ENCODE results near the gene PLCH1.

The PLCH1 gene

DNA sequence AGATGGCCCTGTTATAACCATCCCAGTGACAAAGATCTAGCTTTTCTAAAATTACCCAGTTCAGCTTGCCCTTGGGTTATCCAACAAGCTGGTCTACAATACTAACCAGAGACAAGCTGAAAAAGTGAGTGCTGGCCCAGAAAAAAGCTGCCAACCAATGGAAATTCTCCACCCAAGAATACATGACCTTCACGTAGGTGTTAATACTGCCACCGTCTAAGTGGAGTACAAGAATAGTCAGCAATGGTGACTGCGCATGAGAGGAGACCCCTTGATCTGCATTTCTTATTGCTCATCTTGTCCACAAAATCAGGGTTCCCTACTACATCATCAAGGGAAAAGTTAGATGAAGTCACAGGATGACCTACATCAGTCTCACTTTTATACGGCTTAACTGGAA is 15.8 kb upstream of the PLCH1 start:
- ATAC-seq (replicated peaks; ENCODE audit: extremely low read depth, poor library complexity, severe bottlenecking) (no peak), DNase-seq (ENCODE audit: low spot score in 2 of 2) (no peak)
- H3K4me3 Mint-ChIP-seq = no peak overlapping the region
- H3K9me3 Mint-ChIP-seq = no peaks in the 10 kb centered on the region
- H3K4me1 Mint-ChIP-seq = no peaks in the 10 kb centered on the region
- no peak overlapping the region for H3K27ac Mint-ChIP-seq (ENCODE audit: low read depth)
- H3K27me3 Mint-ChIP-seq = no peaks in the 10 kb centered on the region
- peaks cover 3% of the 10 kb centered on the region for H3K36me3 Mint-ChIP-seq (ENCODE audit: insufficient read depth)

DNA sequence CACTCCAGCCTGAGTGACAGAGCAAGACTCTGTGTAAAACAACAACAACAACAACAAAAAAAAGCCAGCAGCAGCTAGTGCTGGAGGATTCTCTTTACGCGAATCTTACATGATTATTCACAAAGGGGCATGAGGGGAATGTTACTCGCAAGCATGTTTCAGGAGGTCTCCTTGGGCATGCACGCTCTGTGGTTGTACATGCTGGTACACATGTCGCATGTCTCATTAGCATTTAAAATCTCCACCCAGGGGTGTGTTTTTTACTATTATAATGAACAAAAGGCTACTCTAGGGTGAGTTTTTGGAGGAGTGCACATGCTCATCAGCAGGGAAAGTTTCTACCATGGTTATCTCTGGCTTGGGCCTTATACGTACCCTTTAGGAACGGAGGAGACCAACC is 12.7 kb upstream of the PLCH1 start:
- ATAC-seq (replicated peaks; ENCODE audit: extremely low read depth, poor library complexity, severe bottlenecking) (no peak), DNase-seq (ENCODE audit: low spot score in 2 of 2) (no peak)
- Mint-ChIP-seq H3K4me3 (no peak overlapping the region), H3K36me3 (ENCODE audit: insufficient read depth) (peaks cover 2% of the 10 kb centered on the region), H3K27ac (ENCODE audit: low read depth) (no peak overlapping the region), H3K9me3 (no peaks in the 10 kb centered on the region), H3K27me3 (no peaks in the 10 kb centered on the region), H3K4me1 (no peaks in the 10 kb centered on the region)

DNA sequence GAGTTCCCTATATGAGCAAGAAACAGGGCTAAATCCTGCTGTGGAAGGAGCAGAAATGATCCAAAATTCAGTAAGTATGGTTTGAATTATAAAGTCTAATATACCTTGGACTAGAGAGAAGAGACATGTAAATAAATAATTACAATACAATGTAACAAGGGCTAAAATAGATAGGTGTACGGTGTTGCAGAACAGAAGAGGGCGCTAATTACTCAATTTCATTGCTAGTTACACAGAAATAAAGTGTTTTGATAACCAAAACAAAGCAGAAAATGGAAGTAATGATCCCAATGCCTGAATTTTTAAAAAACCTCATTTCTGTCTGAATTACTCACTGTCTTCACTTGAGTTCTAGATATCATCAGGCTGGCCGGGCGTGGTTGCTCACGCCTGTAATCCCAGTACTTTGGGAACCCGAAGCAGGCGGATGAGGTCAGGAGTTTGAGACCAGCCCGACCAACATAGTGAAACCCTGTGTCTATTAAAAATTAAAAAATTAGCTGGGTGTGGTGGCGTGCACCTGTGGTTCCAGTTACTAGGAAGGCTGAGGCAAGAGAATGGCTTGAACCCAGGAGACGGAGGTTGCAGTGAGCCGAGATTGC is 8.3 kb upstream of the PLCH1 start:
- ATAC-seq (replicated peaks; ENCODE audit: extremely low read depth, poor library complexity, severe bottlenecking) (no peak), DNase-seq (ENCODE audit: low spot score in 2 of 2) (no peak)
- Mint-ChIP-seq H3K27me3 (peaks cover 9% of the 10 kb centered on the region), H3K4me3 (no peak overlapping the region), H3K36me3 (ENCODE audit: insufficient read depth) (no peaks in the 10 kb centered on the region), H3K9me3 (no peaks in the 10 kb centered on the region), H3K27ac (ENCODE audit: low read depth) (no peak overlapping the region), H3K4me1 (no peaks in the 10 kb centered on the region)

DNA sequence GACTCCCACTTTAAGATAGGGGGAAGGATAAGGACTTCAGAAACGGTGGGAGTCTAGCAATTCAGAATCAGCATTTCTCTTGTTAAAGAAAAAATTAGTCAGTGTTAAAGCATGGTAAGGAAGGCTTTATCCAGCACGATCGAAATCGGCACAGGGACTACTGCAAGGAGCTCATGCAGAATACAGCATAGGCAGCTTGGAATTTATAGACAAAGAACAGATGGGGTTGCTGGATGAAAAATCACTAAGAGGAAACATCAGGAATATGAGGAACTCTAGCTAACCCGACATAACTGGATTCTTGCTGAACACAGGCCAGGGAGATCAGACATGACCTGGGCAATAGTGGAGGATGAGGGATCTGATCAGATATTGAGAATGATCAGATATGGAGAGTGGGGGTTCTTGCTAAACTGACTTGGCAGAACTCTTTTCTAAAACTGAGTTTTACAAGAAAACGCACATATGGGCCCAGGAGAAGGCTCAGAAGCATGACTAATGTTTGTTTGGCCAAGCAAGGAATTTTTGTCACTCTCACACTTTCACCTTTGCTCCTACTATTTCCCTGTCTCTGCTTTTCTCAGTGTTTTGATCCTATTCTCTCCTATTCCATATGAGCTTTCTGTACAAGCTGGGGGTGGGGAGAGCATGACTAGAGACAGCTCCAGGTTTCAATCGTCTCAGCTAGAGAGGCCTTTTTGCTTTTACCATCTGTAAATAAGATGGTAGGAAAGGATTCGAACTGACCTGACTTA is 3.9 kb upstream of the PLCH1 start:
- peaks cover 14% of the 10 kb centered on the region for H3K4me1 Mint-ChIP-seq

DNA sequence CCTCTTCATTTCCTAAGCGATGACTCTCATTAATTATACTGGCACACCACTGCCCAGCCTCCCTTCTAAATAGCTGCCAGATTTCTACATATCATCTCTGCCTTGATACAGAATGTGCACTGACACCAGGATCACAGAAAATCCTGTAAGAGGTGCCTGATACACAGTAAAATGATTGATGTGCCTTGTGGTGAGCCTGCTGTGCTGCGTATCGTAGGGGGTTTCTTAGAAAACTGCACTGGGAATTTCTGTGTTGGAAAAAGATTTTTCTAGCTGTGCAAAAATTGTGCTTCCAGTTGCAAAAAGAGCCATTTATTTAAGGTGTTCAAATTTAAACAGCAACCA is 3.0 kb upstream of the PLCH1 start:
- no peak for ATAC-seq (replicated peaks; ENCODE audit: extremely low read depth, poor library complexity, severe bottlenecking)
- no peak for DNase-seq (ENCODE audit: low spot score in 2 of 2)
- Mint-ChIP-seq H3K4me1 (peaks cover 17% of the 10 kb centered on the region), H3K4me3 (no peak overlapping the region), H3K27ac (ENCODE audit: low read depth) (no peak overlapping the region), H3K9me3 (no peaks in the 10 kb centered on the region), H3K27me3 (peaks cover 49% of the 10 kb centered on the region), H3K36me3 (ENCODE audit: insufficient read depth) (peaks cover 7% of the 10 kb centered on the region)

More for the DNA sequence above, 3.9 kb upstream of the PLCH1 start:
- Mint-ChIP-seq H3K36me3 (ENCODE audit: insufficient read depth) (peaks cover 5% of the 10 kb centered on the region), H3K27me3 (peaks cover 40% of the 10 kb centered on the region), H3K9me3 (no peaks in the 10 kb centered on the region), H3K4me3 (no peak overlapping the region), H3K27ac (ENCODE audit: low read depth) (no peak overlapping the region)
- DNase-seq (ENCODE audit: low spot score in 2 of 2) (no peak), ATAC-seq (replicated peaks; ENCODE audit: extremely low read depth, poor library complexity, severe bottlenecking) (no peak)

DNA sequence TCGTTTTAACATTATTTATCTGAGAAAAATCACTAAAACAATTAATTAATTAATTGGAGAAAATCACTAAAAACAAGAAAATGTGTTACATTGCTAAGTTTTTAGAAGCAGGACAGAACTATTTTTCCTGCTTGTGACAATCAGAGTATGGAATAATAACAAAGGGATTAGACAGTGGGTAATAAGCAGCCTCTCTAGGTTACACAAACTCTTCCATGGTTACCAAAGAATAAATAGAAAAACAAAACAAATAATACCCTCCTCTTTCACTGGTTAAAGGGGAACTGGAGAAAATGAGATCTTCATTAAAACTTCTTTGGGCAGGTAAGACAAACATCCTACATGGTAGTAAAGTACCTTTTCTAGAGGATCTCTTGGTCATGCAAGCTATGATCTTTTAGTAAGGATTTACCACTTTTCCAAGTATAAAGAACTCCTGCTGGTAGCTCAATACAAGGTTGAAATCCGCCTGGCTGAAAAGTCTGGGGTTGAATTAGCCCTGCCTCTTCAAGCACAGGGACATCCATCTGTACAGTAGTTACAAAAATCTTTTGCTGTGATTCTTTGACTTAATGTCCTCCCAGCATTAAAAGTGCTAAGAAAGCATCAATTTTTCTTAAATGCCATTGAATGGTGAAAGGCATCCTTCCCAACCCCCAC is 2.5 kb upstream of the PLCH1 start:
- DNase-seq (ENCODE audit: low spot score in 2 of 2) (no peak), ATAC-seq (replicated peaks; ENCODE audit: extremely low read depth, poor library complexity, severe bottlenecking) (no peak)

DNA sequence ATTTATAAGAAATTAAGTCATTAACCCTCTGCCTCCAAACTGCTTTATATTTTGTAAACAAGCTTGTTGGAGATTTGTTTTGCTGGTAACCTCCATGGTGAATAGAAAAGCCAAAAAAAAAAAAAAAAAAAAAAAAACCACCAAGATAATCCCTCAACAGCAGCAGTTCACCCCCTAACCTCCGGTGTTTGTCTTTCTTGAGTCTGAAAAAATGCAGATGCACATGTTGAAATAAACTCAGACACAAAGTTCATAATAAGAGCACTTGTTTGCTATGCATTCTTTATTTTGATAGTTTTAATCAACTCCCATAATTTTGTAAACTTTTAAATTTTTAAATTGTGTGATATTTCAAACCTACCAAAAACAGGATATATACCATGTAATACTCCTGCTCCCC is 1.8 kb upstream of the PLCH1 start:
- no peak for DNase-seq (ENCODE audit: low spot score in 2 of 2)
- Mint-ChIP-seq H3K36me3 (ENCODE audit: insufficient read depth) (peaks cover 7% of the 10 kb centered on the region), H3K27ac (ENCODE audit: low read depth) (no peak overlapping the region), H3K4me3 (no peak overlapping the region), H3K27me3 (peaks cover 61% of the 10 kb centered on the region), H3K9me3 (no peaks in the 10 kb centered on the region), H3K4me1 (peaks cover 17% of the 10 kb centered on the region)
- no peak for ATAC-seq (replicated peaks; ENCODE audit: extremely low read depth, poor library complexity, severe bottlenecking)

More for the DNA sequence above, 2.5 kb upstream of the PLCH1 start:
- Mint-ChIP-seq H3K36me3 (ENCODE audit: insufficient read depth) (peaks cover 7% of the 10 kb centered on the region), H3K27ac (ENCODE audit: low read depth) (no peak overlapping the region), H3K4me1 (peaks cover 17% of the 10 kb centered on the region), H3K9me3 (no peaks in the 10 kb centered on the region), H3K27me3 (peaks cover 54% of the 10 kb centered on the region), H3K4me3 (no peak overlapping the region)

DNA sequence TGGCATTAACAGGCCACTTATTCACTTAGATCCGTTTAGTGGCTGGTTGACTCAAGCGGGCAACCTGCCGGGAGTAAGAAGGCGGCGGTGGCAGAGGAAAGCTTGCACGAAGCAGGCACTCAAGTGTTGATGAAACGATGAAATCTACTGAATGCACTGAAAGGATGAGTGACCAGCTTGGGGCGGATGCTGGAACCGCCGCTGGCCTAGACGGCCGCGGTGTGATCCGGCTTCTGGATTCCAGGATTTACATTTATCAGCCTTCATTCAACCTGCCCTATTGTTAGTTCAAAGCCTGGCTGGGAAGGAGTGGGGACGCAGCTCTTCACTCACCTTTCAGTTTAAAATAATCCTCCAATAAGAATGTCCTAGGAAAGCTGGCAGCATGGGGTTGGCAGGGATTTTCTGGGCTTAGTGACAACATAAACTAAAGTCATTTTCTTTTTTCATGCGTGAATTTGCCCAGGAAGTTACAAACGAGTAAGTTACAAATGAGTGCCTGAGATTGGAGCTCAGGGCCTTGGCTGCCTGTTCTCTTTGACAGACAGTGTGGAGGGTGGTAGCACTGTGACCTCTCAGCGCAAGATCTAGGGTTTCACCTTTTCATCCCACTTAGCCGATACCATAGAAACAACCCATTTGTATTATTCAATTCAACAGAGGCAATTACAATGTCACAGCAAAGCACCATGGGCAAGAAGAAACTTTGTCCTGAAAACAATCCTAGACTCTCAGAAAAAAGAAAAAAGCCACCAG is 1.1 kb upstream of the PLCH1 start:
- Mint-ChIP-seq H3K4me1 (peaks cover 17% of the 10 kb centered on the region), H3K36me3 (ENCODE audit: insufficient read depth) (peaks cover 7% of the 10 kb centered on the region), H3K27me3 (peaks cover 68% of the 10 kb centered on the region), H3K27ac (ENCODE audit: low read depth) (no peak overlapping the region), H3K9me3 (no peaks in the 10 kb centered on the region), H3K4me3 (peak overlapping the region; percentile 32)
- DNase-seq (ENCODE audit: low spot score in 2 of 2) (no peak), ATAC-seq (replicated peaks; ENCODE audit: extremely low read depth, poor library complexity, severe bottlenecking) (no peak)

DNA sequence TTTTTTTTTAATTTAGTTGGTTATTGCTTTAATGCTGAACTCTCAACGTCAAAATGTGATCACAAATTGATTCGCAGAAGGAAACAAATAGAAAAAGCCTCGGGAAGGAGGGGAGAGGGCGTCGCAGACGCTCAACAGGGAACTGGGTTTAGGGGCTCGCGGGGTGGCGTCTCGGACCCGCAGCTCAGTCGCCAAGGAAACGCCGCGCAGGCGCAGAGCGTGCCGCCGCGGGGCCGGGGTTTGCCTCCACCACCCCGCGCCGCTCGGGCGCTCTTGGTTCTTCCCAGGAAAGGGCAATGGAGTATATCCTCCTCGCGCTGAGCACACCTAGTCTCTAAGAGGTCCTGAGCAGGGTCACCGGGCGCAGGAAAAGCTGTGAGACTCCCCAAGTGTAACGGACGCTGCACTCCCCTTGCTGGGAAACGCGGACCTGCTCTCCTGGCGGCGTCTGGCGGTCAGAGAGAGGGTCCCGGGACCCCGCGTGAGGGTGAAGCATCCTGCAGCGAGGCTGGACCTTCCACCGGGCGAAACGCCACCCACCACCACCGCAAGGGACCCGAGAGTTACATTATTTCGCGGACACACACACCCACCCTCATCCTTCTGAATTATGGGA is 753 bp downstream of the PLCH1 start:
- Mint-ChIP-seq H3K27me3 (peaks cover 84% of the 10 kb centered on the region), H3K4me3 (peak overlapping the region; percentile 88), H3K4me1 (peaks cover 17% of the 10 kb centered on the region), H3K9me3 (no peaks in the 10 kb centered on the region), H3K36me3 (ENCODE audit: insufficient read depth) (peaks cover 7% of the 10 kb centered on the region), H3K27ac (ENCODE audit: low read depth) (peak overlapping the region; percentile 75)
- ATAC-seq (replicated peaks; ENCODE audit: extremely low read depth, poor library complexity, severe bottlenecking) (peak; percentile 6), DNase-seq (ENCODE audit: low spot score in 2 of 2) (no peak)

DNA sequence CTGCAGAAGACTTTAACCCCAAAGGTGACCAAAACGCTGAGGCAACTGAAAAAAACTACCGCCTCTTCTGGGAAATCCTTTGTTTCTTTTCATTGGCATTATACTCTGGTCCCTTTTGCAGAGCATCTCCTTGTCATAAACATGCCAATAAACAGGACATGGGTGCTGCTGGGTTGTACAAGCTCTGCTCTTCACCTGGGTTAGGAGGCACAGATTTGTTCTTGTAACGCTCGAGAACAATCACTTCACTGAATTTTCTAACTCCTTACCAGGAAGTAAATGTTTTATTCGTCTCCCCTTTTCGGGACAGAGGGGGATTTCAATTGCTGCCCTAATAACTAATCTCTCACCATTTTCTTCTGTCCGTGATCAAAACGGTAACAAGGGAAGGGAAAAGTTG is 1.3 kb downstream of the PLCH1 start:
- no peaks in the 10 kb centered on the region for H3K9me3 Mint-ChIP-seq
- DNase-seq (ENCODE audit: low spot score in 2 of 2) (no peak), ATAC-seq (replicated peaks; ENCODE audit: extremely low read depth, poor library complexity, severe bottlenecking) (no peak)
- H3K27ac Mint-ChIP-seq (ENCODE audit: low read depth) = no peak overlapping the region
- peak overlapping the region; percentile 88 for H3K4me3 Mint-ChIP-seq
- peaks cover 17% of the 10 kb centered on the region for H3K4me1 Mint-ChIP-seq
- H3K36me3 Mint-ChIP-seq (ENCODE audit: insufficient read depth) = peaks cover 7% of the 10 kb centered on the region
- H3K27me3 Mint-ChIP-seq = peaks cover 82% of the 10 kb centered on the region

DNA sequence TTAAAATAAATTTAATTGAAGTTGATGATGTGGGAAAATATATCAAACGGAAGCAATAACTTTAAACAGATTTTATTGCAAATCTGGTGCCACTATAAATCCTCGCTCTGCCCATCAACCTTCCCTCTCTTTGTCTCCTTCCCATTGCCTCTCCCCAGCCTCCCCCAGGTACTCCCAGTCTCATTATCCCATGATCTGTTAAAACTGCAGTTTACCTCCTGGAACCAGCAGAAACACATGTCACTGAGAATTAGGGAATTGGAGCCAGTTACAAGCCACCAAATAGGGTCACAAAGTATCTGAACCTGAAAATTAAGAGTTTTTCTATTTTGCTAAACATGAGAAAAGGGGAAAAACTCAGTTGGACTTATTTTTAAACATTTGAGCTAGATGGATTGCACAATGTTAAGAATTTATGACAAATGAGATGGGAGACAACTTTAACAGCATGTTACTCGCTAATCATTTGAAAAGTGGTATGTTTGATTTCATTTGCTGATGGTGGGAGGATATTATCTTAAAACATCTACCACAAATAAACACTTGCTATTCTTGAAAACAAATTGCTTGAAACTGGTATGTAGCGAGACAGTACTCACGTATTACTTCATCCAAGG is 2.4 kb downstream of the PLCH1 start:
- Mint-ChIP-seq H3K4me3 (peak overlapping the region; percentile 88), H3K9me3 (no peaks in the 10 kb centered on the region)
- ATAC-seq (replicated peaks; ENCODE audit: extremely low read depth, poor library complexity, severe bottlenecking) = no peak

DNA sequence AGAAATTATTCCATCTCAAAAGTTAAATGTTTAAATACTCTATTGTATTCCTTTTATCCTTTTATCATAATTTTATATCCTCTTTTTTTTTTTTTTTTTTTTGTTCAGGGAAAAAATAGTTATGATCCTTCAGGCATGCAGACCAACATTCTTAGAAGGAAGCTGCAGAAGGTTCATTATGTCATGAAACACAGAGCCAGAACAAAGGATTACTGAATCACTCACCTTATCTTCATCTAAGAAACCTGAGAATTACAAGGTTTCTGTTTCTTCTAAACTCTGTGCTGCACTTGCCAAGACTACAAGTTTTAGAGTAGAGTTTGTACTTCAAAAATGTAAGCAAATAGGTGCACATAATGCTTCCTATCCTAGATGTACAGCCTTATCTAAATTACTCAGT is 3.3 kb downstream of the PLCH1 start:
- no peak overlapping the region for H3K4me3 Mint-ChIP-seq
- no peak for ATAC-seq (replicated peaks; ENCODE audit: extremely low read depth, poor library complexity, severe bottlenecking)
- H3K9me3 Mint-ChIP-seq = no peaks in the 10 kb centered on the region
- H3K4me1 Mint-ChIP-seq = peaks cover 17% of the 10 kb centered on the region
- peaks cover 85% of the 10 kb centered on the region for H3K27me3 Mint-ChIP-seq
- H3K27ac Mint-ChIP-seq (ENCODE audit: low read depth) = no peak overlapping the region
- H3K36me3 Mint-ChIP-seq (ENCODE audit: insufficient read depth) = peaks cover 7% of the 10 kb centered on the region
- no peak for DNase-seq (ENCODE audit: low spot score in 2 of 2)

More for the DNA sequence above, 2.4 kb downstream of the PLCH1 start:
- Mint-ChIP-seq H3K36me3 (ENCODE audit: insufficient read depth) (peaks cover 7% of the 10 kb centered on the region), H3K4me1 (peaks cover 17% of the 10 kb centered on the region), H3K27ac (ENCODE audit: low read depth) (no peak overlapping the region), H3K27me3 (peaks cover 88% of the 10 kb centered on the region)
- DNase-seq (ENCODE audit: low spot score in 2 of 2) = no peak
